Karpas-422 (cell line): ENCODE measurements around the gene SH3BP5L. TPM values are rescaled to one million over a fixed set of nuclear protein-coding genes. Genes with fewer than 3 reads are reported as not detected.

Experiments used
- DNase-seq: peaks from one replicate; pipeline ENCODE4 v3.0.0-alpha.2; 2015
- H2AFZ ChIP-seq: fragments of 200-600 bp; sonication (generic); 2 replicates; pipeline ENCODE4 v1.6.1; 2014; ENCODE audit warnings: antibody characterized with exemption, low read length, mixed read lengths
- H3K27ac ChIP-seq: fragments of 200-600 bp; sonication (generic); 2 replicates; pipeline ENCODE4 v1.5.1; 2014; ENCODE audit warnings: mild to moderate bottlenecking, low read length, moderate library complexity
- H3K27me3 ChIP-seq: fragments of 200-600 bp; sonication (generic); 2 replicates; pipeline ENCODE4 v1.6.1; 2014; ENCODE audit warnings: low read length, mixed read lengths
- H3K36me3 ChIP-seq: fragments of 200-600 bp; sonication (generic); 2 replicates; pipeline ENCODE4 v1.6.1; 2014; ENCODE audit warnings: low read length, mixed read lengths; ENCODE audit not compliant: insufficient read depth
- H3K4me1 ChIP-seq: fragments of 200-600 bp; sonication (generic); 2 replicates; pipeline ENCODE4 v1.6.1; 2014; ENCODE audit warnings: mild to moderate bottlenecking, low read length, mixed read lengths
- H3K4me2 ChIP-seq: fragments of 200-600 bp; sonication (generic); 2 replicates; pipeline ENCODE4 v1.6.1; 2014; ENCODE audit warnings: low read length, low read depth, mild to moderate bottlenecking; ENCODE audit not compliant: poor library complexity, severe bottlenecking
- H3K4me3 ChIP-seq: fragments of 200-600 bp; sonication (generic); 2 replicates; pipeline ENCODE4 v1.5.1; 2014; ENCODE audit warnings: mild to moderate bottlenecking, antibody characterized with exemption, low read length, mixed read lengths
- H3K79me2 ChIP-seq: fragments of 200-600 bp; sonication (generic); 2 replicates; pipeline ENCODE4 v1.6.1; 2014; ENCODE audit warnings: mild to moderate bottlenecking, low read length, mixed read lengths
- H3K9ac ChIP-seq: fragments of 200-600 bp; sonication (generic); 2 replicates; pipeline ENCODE4 v1.6.0; 2014; ENCODE audit warnings: low read length
- H3K9me2 ChIP-seq: fragments of 200-600 bp; sonication (generic), shearing (Covaris generic); replicated peaks from 2 replicates; pipeline ENCODE4 v1.6.0; 2014; ENCODE audit warnings: mild to moderate bottlenecking, low read length, moderate library complexity; ENCODE audit not compliant: insufficient read depth
- H3K9me3 ChIP-seq: fragments of 300-700, 200-600 bp; sonication (generic); 2 replicates; pipeline ENCODE4 v1.6.1; 2014; ENCODE audit warnings: low read length, mixed read lengths
- H4K20me1 ChIP-seq: fragments of 200-600 bp; sonication (generic); 2 replicates; pipeline ENCODE4 v1.6.1; 2014; ENCODE audit warnings: mild to moderate bottlenecking, antibody characterized with exemption, low read length, low read depth; ENCODE audit not compliant: insufficient read depth
- small RNA-seq: library from RNA; depleted of rRNA; stranded (forward); fragments of <200 nt; gene quantifications from one replicate; pipeline ENCODE3, GENCODE V24; 2014
- total RNA-seq: library from RNA; depleted of rRNA; stranded (reverse); fragments of >200 nt; shearing (Covaris generic); gene quantifications from 2 replicates; pipeline ENCODE4 v1.2.3, GENCODE V29; 2014; ENCODE audit warnings: low replicate concordance; rRNA removed

Gene SH3BP5L
- total RNA-seq, 1 experiment from 2014 or later, result 14.6 TPM

DNA sequence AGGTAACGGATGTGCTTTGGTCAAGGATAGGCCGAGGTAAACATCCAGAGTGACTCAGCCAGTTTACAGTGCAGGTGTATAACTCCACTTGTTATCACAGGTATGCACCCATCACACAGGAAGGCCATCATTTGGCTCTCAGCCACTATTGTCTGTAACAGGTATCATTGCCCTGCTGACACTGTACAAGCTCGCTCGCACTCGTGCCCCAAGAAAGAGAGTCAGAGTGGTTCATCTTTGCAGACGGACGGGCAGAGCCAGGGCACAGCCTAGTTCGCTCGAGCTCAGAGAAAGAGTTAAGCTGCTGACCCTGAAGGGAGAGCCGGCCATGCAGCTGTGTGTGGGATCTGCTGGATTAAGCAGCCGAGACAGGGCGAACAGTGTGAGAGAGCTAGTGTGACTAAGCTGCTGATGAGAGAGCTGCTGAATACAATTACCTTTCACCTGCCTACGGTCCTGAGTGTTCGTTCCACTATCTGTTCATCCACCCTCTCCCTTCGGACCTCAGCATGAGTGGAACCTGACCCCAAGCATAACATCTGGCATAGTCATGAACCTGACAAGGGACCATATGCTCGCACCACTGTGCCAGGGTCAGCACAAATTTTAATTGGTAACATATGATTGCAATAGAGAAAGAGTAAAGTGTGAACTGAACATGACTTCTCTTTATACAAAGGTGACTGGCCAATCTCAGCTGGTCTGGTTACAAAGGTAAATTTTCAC, 43.1 kb downstream of the SH3BP5L start:
- Histone ChIP-seq H3K27ac (no peak overlapping the region), H3K9ac (no peak overlapping the region), H2AFZ (no peak overlapping the region), H3K79me2 (no peaks in the 10 kb centered on the region), H3K4me1 (no peaks in the 10 kb centered on the region), H3K4me3 (no peak overlapping the region), H3K27me3 (no peaks in the 10 kb centered on the region), H3K9me2 (no peaks in the 10 kb centered on the region), H3K4me2 (no peak overlapping the region), H3K36me3 (no peaks in the 10 kb centered on the region), H3K9me3 (no peaks in the 10 kb centered on the region), H4K20me1 (no peaks in the 10 kb centered on the region)
- no peak for DNase-seq

DNA sequence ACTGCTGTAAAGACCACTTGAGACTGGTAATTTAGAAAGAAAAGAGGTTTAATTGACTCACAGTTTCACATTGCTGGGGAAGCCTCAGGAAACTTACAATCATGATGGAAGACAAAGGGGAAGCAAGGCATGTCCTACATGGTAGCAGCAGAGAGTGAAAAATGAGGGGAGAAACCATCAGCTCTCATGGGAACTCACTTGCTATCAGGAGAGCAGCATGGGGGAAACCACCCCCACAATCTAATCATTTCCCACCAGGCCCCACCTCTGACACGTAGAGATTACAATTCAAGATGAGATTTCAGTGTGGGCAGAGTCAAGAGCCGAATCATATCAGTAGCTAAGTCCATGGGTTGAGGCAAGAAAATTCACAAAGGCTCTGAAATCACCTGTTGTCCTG, 46.4 kb downstream of the SH3BP5L start:
- Histone ChIP-seq H2AFZ (no peak overlapping the region), H3K9me3 (no peaks in the 10 kb centered on the region), H3K27ac (no peak overlapping the region), H3K9ac (no peak overlapping the region), H3K4me2 (no peak overlapping the region), H4K20me1 (no peaks in the 10 kb centered on the region), H3K36me3 (no peaks in the 10 kb centered on the region), H3K9me2 (no peaks in the 10 kb centered on the region), H3K4me3 (no peak overlapping the region), H3K79me2 (no peaks in the 10 kb centered on the region), H3K27me3 (no peaks in the 10 kb centered on the region), H3K4me1 (no peaks in the 10 kb centered on the region)
- no peak for DNase-seq

DNA sequence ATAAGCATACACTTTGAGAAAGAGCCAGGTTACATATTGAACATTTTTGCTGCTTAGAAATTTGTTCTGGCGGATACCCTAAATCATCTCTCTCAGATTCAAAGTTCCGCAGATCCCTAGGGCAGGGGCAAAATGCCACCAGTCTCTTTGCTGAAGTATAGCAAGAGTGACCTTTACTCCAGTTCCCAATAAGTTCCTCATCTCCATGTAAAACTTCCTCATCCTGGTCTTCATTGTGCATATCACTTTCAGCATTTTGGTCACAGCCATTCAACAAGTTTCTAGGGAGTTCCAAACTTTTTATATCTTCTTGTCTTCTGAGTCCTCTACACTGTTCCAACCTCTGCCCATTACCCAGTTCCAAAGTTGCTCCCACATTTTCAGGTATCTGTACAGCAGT, 46.8 kb downstream of the SH3BP5L start:
- no peak overlapping the region for H3K4me3 ChIP-seq
- DNase-seq, result no peak
- no peak overlapping the region for H2AFZ ChIP-seq
- H3K9me2 ChIP-seq, result no peaks in the 10 kb centered on the region
- no peaks in the 10 kb centered on the region for H3K9me3 ChIP-seq
- no peaks in the 10 kb centered on the region for H4K20me1 ChIP-seq
- no peaks in the 10 kb centered on the region for H3K4me1 ChIP-seq
- H3K4me2 ChIP-seq, result no peak overlapping the region
- H3K27me3 ChIP-seq, result no peaks in the 10 kb centered on the region
- no peak overlapping the region for H3K27ac ChIP-seq
- H3K36me3 ChIP-seq, result no peaks in the 10 kb centered on the region
- no peak overlapping the region for H3K9ac ChIP-seq
- H3K79me2 ChIP-seq, result no peaks in the 10 kb centered on the region

DNA sequence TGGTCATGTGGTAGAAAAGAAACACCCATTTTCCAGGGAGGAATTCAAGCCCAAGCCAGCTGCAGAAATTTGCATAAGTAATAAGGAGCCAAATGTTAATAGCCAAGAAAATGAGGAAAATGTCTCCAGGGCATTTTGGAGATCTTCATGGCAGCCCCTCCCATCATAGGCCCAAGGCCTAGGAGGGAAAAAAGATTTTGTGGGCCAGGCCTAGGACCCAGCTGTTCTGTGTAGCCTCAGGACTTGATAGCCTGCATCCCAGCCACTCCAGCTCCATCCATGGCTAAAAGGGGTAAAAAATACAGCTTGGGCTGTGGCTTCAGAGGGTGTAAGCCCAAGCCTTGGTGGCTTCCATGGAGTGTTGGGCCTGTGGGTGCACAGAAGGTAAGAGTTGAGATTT, 48.7 kb downstream of the SH3BP5L start:
- H3K79me2 ChIP-seq, result no peaks in the 10 kb centered on the region
- H3K9ac ChIP-seq, result no peak overlapping the region
- no peak overlapping the region for H3K27ac ChIP-seq
- no peaks in the 10 kb centered on the region for H3K9me3 ChIP-seq
- no peak overlapping the region for H2AFZ ChIP-seq
- H3K4me2 ChIP-seq, result no peak overlapping the region
- H3K27me3 ChIP-seq, result no peaks in the 10 kb centered on the region
- no peak for DNase-seq
- no peaks in the 10 kb centered on the region for H4K20me1 ChIP-seq
- no peaks in the 10 kb centered on the region for H3K9me2 ChIP-seq
- no peaks in the 10 kb centered on the region for H3K4me1 ChIP-seq
- no peaks in the 10 kb centered on the region for H3K36me3 ChIP-seq
- H3K4me3 ChIP-seq, result no peak overlapping the region

- Histone ChIP-seq H4K20me1 (no peaks in the 10 kb centered on the region), H3K27ac (no peak overlapping the region), H3K4me1 (no peaks in the 10 kb centered on the region), H3K9me2 (no peaks in the 10 kb centered on the region), H3K4me3 (no peak overlapping the region), H3K9me3 (no peaks in the 10 kb centered on the region), H3K4me2 (no peak overlapping the region), H2AFZ (no peak overlapping the region), H3K79me2 (no peaks in the 10 kb centered on the region), H3K36me3 (no peaks in the 10 kb centered on the region), H3K9ac (no peak overlapping the region), H3K27me3 (no peaks in the 10 kb centered on the region)
- DNase-seq, result no peak
Measured at GRCh38 chr1:248775441-248775840, 50.3 kb downstream of the SH3BP5L start.

Small RNA genes lying within 50 kb of the gene (small RNA-seq; reads per million reads assigned to genes)
- gene MIR3124, result not detected

Other genes with a start within 250 kb of the SH3BP5L start
- gene OR2T10, start 228.2 kb downstream of the SH3BP5L start, total RNA-seq, result not detected in 2 replicates
- not detected in 2 replicates for gene OR2T11, start 190.8 kb downstream of the SH3BP5L start, total RNA-seq
- gene OR2T35, start 180.6 kb downstream of the SH3BP5L start, total RNA-seq, result not detected in 2 replicates
- not detected in 2 replicates for gene OR2T27, start 170.4 kb downstream of the SH3BP5L start, total RNA-seq
- gene OR14I1, start 123.1 kb downstream of the SH3BP5L start, total RNA-seq, result not detected in 2 replicates
- gene LYPD8, start 70.2 kb downstream of the SH3BP5L start, total RNA-seq, result not detected in 2 replicates
- 16.7 and 38.3 TPM in 2 replicates for gene ZNF672, start 12.3 kb upstream of the SH3BP5L start, total RNA-seq
- gene ZNF692, start 33.2 kb upstream of the SH3BP5L start, total RNA-seq, result 27.2 and 62.6 TPM in 2 replicates
- 6.1 and 6.9 TPM in 2 replicates for gene PGBD2, start 80.3 kb upstream of the SH3BP5L start, total RNA-seq